HG03378 (cell line): ENCODE measurements around the gene AOX1.
"Not testable (repeated sequence)": the region's sequence is repeated elsewhere in the genome, so short reads cannot be mapped to it uniquely, and the experiment has no call there.

Experiments used
- ATAC-seq: cut with Tn5 transposase; IDR thresholded peaks from one replicate; pipeline ENCODE4 v1.9.1; 2021; ENCODE audit warnings: mild to moderate bottlenecking, moderate library complexity; ENCODE audit not compliant: unreplicated experiment

Gene AOX1

GRCh38 chr2:200600549-200601225 is 14.9 kb downstream of the AOX1 start:
- ATAC-seq: no peak

GRCh38 chr2:200602584-200602983 is 16.8 kb downstream of the AOX1 start:
- no peak for ATAC-seq

- no peak for ATAC-seq
Measured at GRCh38 chr2:200603972-200604371, 18.2 kb downstream of the AOX1 start.

GRCh38 chr2:200604571-200605255 is 18.9 kb downstream of the AOX1 start:
- no peak for ATAC-seq

- ATAC-seq: no peak
Measured at GRCh38 chr2:200608341-200609027, 22.7 kb downstream of the AOX1 start.

- ATAC-seq: no peak
Measured at GRCh38 chr2:200609028-200609614, 23.3 kb downstream of the AOX1 start.

- not testable (repeated sequence) for ATAC-seq
Measured at GRCh38 chr2:200610217-200610616, 24.4 kb downstream of the AOX1 start.

- ATAC-seq: no peak
Measured at GRCh38 chr2:200613692-200614091, 27.9 kb downstream of the AOX1 start.

- ATAC-seq: no peak
Measured at GRCh38 chr2:200614249-200614648, 28.4 kb downstream of the AOX1 start.

GRCh38 chr2:200615247-200615646 is 29.4 kb downstream of the AOX1 start:
- ATAC-seq: no peak

GRCh38 chr2:200616193-200616592 is 30.4 kb downstream of the AOX1 start:
- no peak for ATAC-seq

- no peak for ATAC-seq
Measured at GRCh38 chr2:200616656-200617055, 30.8 kb downstream of the AOX1 start.

GRCh38 chr2:200617156-200618053 is 31.6 kb downstream of the AOX1 start:
- ATAC-seq: no peak

GRCh38 chr2:200618054-200618419 is 32.2 kb downstream of the AOX1 start:
- no peak for ATAC-seq

GRCh38 chr2:200618590-200619021 is 32.8 kb downstream of the AOX1 start:
- no peak for ATAC-seq

- ATAC-seq: no peak
Measured at GRCh38 chr2:200619279-200619678, 33.5 kb downstream of the AOX1 start.

GRCh38 chr2:200620606-200621390 is 35.0 kb downstream of the AOX1 start:
- ATAC-seq: no peak

GRCh38 chr2:200622106-200622505 is 36.3 kb downstream of the AOX1 start:
- ATAC-seq: no peak

- no peak for ATAC-seq
Measured at GRCh38 chr2:200624026-200624425, 38.2 kb downstream of the AOX1 start.

- no peak for ATAC-seq
Measured at GRCh38 chr2:200624658-200625057, 38.8 kb downstream of the AOX1 start.
